SIG-M5 (cell line): ENCODE results near the gene SORCS1.

Experiments
- DNase-seq: peaks from one replicate; lab custom pipeline; 2025; lab: John Stamatoyannopoulos, UW

SORCS1 gene

GRCh38 chr10:106534441-106534840 lies 630.1 kb downstream of the SORCS1 start:
- DNase-seq = no peak

- DNase-seq = no peak
Observed at GRCh38 chr10:106528702-106529101, 635.8 kb downstream of the SORCS1 start.

GRCh38 chr10:106525835-106526234 lies 638.7 kb downstream of the SORCS1 start:
- DNase-seq = no peak
